OCI-LY7 (cell line): ENCODE data around the gene SLC41A3. TPM values are rescaled to one million over a fixed set of nuclear protein-coding genes. Genes with fewer than 3 reads are reported as not detected.

Source experiments
- BruUV-seq: library from RNA; stranded (reverse); fragments of 400-500 nt; replicated peaks from 2 replicates; lab custom pipeline; 2021; lab: Mats Ljungman, UMichigan
- CTCF ChIA-PET: fragments of 300-600 bp; sonication (Branson Sonifier 250); formaldehyde crosslinking; loops from one replicate; lab custom pipeline; 2022; ENCODE audit warnings: antibody characterized with exemption; ENCODE audit not compliant: unreplicated experiment; lab: Charles Lee
- POLR2A ChIA-PET: fragments of 300-600 bp; sonication (Branson Sonifier 250); formaldehyde crosslinking; loops from one replicate; lab custom pipeline; 2022; ENCODE audit warnings: antibody characterized with exemption; lab: Charles Lee
- DNase-seq: peaks from one replicate; pipeline ENCODE4 v3.0.0-alpha.2; 2015; ENCODE audit warnings: low spot score
- H2AFZ ChIP-seq: fragments of 200-600 bp; sonication (generic), shearing (Covaris generic); 2 replicates; pipeline ENCODE4 v1.6.1; 2014; ENCODE audit warnings: mild to moderate bottlenecking, antibody characterized with exemption, low read length, moderate library complexity
- H3K27ac ChIP-seq: fragments of 200-600 bp; sonication (generic); 2 replicates; pipeline ENCODE4 v1.5.1; 2014; ENCODE audit warnings: mixed run types, low read depth, mild to moderate bottlenecking, moderate library complexity, low read length, inconsistent platforms; ENCODE audit not compliant: poor library complexity, severe bottlenecking
- H3K36me3 ChIP-seq: fragments of 200-600 bp; sonication (generic); 2 replicates; pipeline ENCODE4 v1.6.1; 2014; ENCODE audit warnings: mild to moderate bottlenecking, antibody characterized with exemption, low read length, moderate library complexity, mixed read lengths; ENCODE audit not compliant: insufficient read depth
- H3K4me1 ChIP-seq: fragments of 200-600 bp; sonication (generic); 2 replicates; pipeline ENCODE4 v1.5.1; 2014; ENCODE audit warnings: mild to moderate bottlenecking, low read length; ENCODE audit not compliant: insufficient read depth, poor library complexity, severe bottlenecking
- H3K4me2 ChIP-seq: fragments of 200-600 bp; sonication (generic); 2 replicates; pipeline ENCODE4 v1.6.1; 2014; ENCODE audit warnings: mild to moderate bottlenecking, low read length
- H3K4me3 ChIP-seq: fragments of 200-600 bp; sonication (generic); 2 replicates; pipeline ENCODE4 v1.5.1; 2014; ENCODE audit warnings: mild to moderate bottlenecking, low read depth, low read length; ENCODE audit not compliant: poor library complexity, severe bottlenecking
- H3K79me2 ChIP-seq: fragments of 200-600 bp; sonication (generic); 2 replicates; pipeline ENCODE4 v1.6.1; 2016; ENCODE audit warnings: low read depth, mild to moderate bottlenecking, low read length, moderate library complexity, mixed read lengths; ENCODE audit not compliant: insufficient read depth
- H3K9me2 ChIP-seq: fragments of 200-600 bp; sonication (generic); 2 replicates; pipeline ENCODE4 v1.6.1; 2016; ENCODE audit warnings: mild to moderate bottlenecking, low read length, mixed read lengths; ENCODE audit not compliant: insufficient read depth
- H3K9me3 ChIP-seq: fragments of 200-600 bp; sonication (generic); 2 replicates; pipeline ENCODE4 v1.6.1; 2014; ENCODE audit warnings: mild to moderate bottlenecking, mixed run types, low read length, mixed read lengths
- H4K20me1 ChIP-seq: fragments of 200-600 bp; sonication (generic); 2 replicates; pipeline ENCODE4 v1.6.1; 2014; ENCODE audit warnings: mild to moderate bottlenecking, antibody characterized with exemption, low read length, moderate library complexity, mixed read lengths; ENCODE audit not compliant: insufficient read depth
- EZH2phosphoT487 ChIP-seq: fragments of 200-600 bp; sonication (generic); IDR thresholded peaks from 2 replicates; pipeline ENCODE4 v1.6.1; 2018; ENCODE audit warnings: low read depth, borderline replicate concordance, mild to moderate bottlenecking, mixed run types, antibody characterized with exemption, low read length, moderate library complexity, mixed read lengths
- intact Hi-C: fragments of 100-400 bp; cut with micrococcal nuclease; formaldehyde crosslinking; loops from one replicate; pipeline ENCODE4 v1.10.0; 2022; ENCODE audit not compliant: unreplicated experiment
- total RNA-seq, 2 experiments: library from RNA; depleted of rRNA in 1 of 2; stranded (reverse); fragments of >200 nt in 1 of 2; shearing (Covaris generic) in 1 of 2; gene quantifications; 2 replicates each; pipeline ENCODE4 v1.2.3, GENCODE V29; 2014 to 2022
- TF ChIP-seq, protein P1 (sequence below): fragments of 200-600 bp; sonication (generic); conservative IDR thresholded peaks from 2 replicates; pipeline ENCODE4 v1.5.1; 2014; ENCODE audit warnings: mild to moderate bottlenecking, antibody characterized with exemption, low read length, moderate library complexity, mixed read lengths

SLC41A3 gene
- total RNA-seq, 2 experiments from 2014 or later, result 31.9 to 35.9 TPM

DNA sequence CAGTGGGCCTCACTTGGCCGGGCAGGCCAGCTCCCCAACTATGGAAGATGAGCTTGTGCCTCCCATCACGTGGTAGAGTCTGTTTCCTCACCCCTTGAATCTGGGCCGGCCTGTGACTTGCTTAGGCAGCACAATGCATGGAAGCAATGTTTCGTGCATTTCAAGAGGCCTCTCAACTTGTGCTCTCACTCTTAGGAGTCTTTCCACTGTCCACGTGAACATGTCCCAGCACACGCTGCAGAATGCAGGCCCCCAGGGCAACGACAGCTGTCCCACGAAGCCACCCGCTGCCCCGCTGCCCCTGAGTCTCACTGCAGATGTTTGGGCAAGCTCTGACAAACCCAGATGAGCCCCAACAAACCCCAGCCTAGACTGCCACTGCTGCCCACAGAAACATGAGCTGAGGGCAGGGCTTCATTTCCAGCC lies 27.2 kb upstream of the SLC41A3 start:
- no peak for TF ChIP-seq EZH2phosphoT487
- TF ChIP-seq, protein P1, sequence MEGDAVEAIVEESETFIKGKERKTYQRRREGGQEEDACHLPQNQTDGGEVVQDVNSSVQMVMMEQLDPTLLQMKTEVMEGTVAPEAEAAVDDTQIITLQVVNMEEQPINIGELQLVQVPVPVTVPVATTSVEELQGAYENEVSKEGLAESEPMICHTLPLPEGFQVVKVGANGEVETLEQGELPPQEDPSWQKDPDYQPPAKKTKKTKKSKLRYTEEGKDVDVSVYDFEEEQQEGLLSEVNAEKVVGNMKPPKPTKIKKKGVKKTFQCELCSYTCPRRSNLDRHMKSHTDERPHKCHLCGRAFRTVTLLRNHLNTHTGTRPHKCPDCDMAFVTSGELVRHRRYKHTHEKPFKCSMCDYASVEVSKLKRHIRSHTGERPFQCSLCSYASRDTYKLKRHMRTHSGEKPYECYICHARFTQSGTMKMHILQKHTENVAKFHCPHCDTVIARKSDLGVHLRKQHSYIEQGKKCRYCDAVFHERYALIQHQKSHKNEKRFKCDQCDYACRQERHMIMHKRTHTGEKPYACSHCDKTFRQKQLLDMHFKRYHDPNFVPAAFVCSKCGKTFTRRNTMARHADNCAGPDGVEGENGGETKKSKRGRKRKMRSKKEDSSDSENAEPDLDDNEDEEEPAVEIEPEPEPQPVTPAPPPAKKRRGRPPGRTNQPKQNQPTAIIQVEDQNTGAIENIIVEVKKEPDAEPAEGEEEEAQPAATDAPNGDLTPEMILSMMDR, result no peak
- ChIA-PET CTCF (no interaction called here), POLR2A (no interaction called here)
- Histone ChIP-seq H3K9me2 (no peaks in the 10 kb centered on the region), H3K36me3 (no peaks in the 10 kb centered on the region), H3K4me2 (no peak overlapping the region), H2AFZ (no peak overlapping the region), H3K4me3 (no peak overlapping the region), H3K9me3 (no peaks in the 10 kb centered on the region), H3K27ac (no peak overlapping the region), H3K79me2 (no peaks in the 10 kb centered on the region), H4K20me1 (no peaks in the 10 kb centered on the region), H3K4me1 (no peaks in the 10 kb centered on the region)
- no TSS peak for BruUV-seq
- intact Hi-C loops, result no loop called here
- no peak for DNase-seq

DNA sequence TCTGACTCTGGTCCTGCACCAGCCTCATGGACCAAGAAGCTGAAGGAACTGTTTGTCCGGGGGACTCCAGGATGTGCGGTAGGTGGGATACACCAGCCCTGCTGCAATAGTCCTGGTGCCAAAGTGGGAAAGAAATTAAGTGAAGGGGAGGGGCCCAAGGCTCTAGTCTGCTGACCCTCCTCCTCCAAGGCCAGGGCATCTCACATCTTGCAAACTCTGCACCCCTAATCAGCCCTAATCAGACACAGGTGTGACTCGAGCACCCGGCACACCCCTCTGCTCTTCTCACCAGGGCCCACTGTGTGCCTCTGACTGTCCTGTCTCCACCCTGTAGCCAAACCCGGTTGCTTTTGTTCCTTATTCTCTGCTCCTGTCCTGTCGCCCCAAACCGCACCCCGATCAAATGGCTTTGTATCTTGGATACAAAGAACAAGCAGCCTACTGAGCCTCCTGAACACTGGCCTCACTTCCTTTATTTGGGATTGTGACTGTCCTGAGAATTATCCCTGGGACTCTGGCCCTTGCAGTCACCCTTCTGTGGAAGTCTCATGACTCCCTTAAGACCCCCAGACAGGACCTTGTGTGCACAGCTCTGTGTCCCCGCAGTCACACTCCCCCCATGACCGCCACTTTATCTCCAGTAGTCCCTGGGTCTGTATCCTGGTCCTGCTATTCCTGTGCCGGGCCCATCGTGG lies 26.7 kb upstream of the SLC41A3 start:
- intact Hi-C loops, result no loop called here
- TF ChIP-seq, protein P1, result no peak
- TF ChIP-seq EZH2phosphoT487, result no peak
- CTCF ChIA-PET, result no interaction called here
- DNase-seq, result no peak
- H3K4me3 ChIP-seq, result no peak overlapping the region
- no TSS peak for BruUV-seq
- H3K4me2 ChIP-seq, result no peak overlapping the region
- no peak overlapping the region for H2AFZ ChIP-seq
- no peak overlapping the region for H3K27ac ChIP-seq
- no peaks in the 10 kb centered on the region for H3K79me2 ChIP-seq
- no peaks in the 10 kb centered on the region for H3K4me1 ChIP-seq
- no peaks in the 10 kb centered on the region for H4K20me1 ChIP-seq
- H3K9me3 ChIP-seq, result no peaks in the 10 kb centered on the region
- POLR2A ChIA-PET, result no interaction called here
- H3K9me2 ChIP-seq, result no peaks in the 10 kb centered on the region
- H3K36me3 ChIP-seq, result no peaks in the 10 kb centered on the region

DNA sequence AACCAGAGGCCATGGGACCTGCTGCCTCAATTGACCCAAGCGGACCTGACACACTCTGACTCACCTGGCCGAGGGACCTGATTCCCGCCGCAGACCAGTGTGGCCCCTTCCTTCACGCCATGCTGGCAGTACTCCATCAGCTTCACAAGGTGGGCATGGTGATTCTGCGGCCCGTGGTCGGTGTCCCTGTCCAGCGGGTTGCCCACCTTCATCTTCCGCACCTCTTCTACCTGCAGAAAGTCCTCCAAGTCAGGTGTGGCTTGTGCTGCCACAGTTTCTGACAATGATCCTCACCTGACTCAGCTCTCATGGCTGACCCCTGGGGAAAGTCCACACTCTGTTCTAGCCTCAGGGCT lies 25.9 kb upstream of the SLC41A3 start:
- POLR2A ChIA-PET, result no interaction called here
- no peaks in the 10 kb centered on the region for H3K9me2 ChIP-seq
- no peak overlapping the region for H3K4me3 ChIP-seq
- H3K79me2 ChIP-seq, result no peaks in the 10 kb centered on the region
- no TSS peak for BruUV-seq
- no peak overlapping the region for H3K4me2 ChIP-seq
- H4K20me1 ChIP-seq, result no peaks in the 10 kb centered on the region
- DNase-seq, result no peak
- H3K27ac ChIP-seq, result no peak overlapping the region
- H3K36me3 ChIP-seq, result no peaks in the 10 kb centered on the region
- H3K4me1 ChIP-seq, result no peaks in the 10 kb centered on the region
- H2AFZ ChIP-seq, result no peak overlapping the region
- TF ChIP-seq EZH2phosphoT487, result no peak
- TF ChIP-seq, protein P1, result no peak
- CTCF ChIA-PET, result no interaction called here
- no peaks in the 10 kb centered on the region for H3K9me3 ChIP-seq
- intact Hi-C loops, result no loop called here
